GM21423 (cell line): ENCODE data around the gene MKS1.

Experiments used
- ATAC-seq: cut with Tn5 transposase; IDR thresholded peaks from one replicate; pipeline ENCODE4 v1.9.1; 2021; ENCODE audit warnings: mild to moderate bottlenecking, moderate library complexity; ENCODE audit not compliant: unreplicated experiment

The MKS1 gene

DNA sequence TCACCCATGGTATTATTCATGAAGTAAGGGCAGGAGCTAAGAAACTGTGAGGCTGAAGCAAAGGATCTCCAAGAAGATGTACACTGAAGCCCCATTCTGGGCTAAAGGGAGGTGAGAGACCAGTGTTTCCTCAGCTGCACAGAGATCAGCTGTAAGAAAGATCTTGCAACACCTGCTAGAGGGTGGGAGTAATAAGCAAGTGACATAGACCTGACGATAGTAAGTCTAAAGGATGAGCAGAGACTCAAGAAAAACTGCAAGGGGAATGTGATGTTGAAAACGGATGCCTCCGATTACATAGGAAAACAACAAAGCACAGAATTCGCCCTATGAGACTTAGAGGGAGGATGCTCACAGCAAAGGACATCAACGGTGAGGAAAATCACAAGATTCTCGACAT, 52.4 kb downstream of the MKS1 start, which contains the start of gene OR4D2:
OR4D2 (plus strand) TSS at position 301 of the 400 bp plus-strand sequence. CDS start 2,674 bp downstream, outside the sequence.
- no peak for ATAC-seq

DNA sequence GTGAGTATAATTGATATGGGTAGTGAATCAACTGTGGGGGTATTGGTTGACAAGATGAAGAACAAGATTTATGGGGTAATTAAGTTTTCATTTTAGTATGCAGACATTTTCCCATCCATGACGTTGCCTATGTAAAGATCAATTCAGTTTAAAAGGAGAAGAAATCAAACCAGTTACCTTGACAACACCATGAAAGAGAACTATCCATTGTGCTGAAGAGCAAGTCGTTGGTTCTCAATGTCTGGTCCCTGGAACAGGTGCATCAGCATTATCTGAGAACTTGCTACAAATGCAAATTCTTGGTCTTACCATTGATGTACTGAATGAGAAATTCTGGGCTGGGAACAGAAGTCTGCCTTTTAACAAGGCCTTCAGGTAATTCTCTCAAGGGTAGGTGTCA, 53.1 kb downstream of the MKS1 start:
- no peak for ATAC-seq

- no peak for ATAC-seq
Observed at GRCh38 chr17:58161566-58161965, 57.5 kb downstream of the MKS1 start.

GRCh38 chr17:58158181-58158580, 60.9 kb downstream of the MKS1 start:
- ATAC-seq: no peak

- no peak for ATAC-seq
Observed at GRCh38 chr17:58156839-58157803, 61.9 kb downstream of the MKS1 start.
